HCT116 (cell line): ENCODE measurements around the gene CDKL1. TPM values are rescaled to one million over a fixed set of nuclear protein-coding genes. Genes with fewer than 3 reads are reported as not detected.

ENCODE experiments used
- ATAC-seq: fragments of 200-7000 bp; cut with Tn5 transposase; 2 replicates; pipeline ENCODE4 v1.9.1; 2020; ENCODE audit warnings: mild to moderate bottlenecking, moderate library complexity
- BruUV-seq: library from RNA; stranded (reverse); fragments of 400-500 nt; replicated peaks from 2 replicates; lab custom pipeline; 2021; lab: Mats Ljungman, UMichigan
- CTCF ChIA-PET: fragments of 300-600 bp; sonication (Branson Sonifier 250); formaldehyde crosslinking; loops from one replicate; lab custom pipeline; 2021; ENCODE audit warnings: antibody characterized with exemption; lab: Charles Lee
- POLR2A ChIA-PET: fragments of 300-600, 350-600 bp; sonication (Branson Sonifier 250); formaldehyde crosslinking; loops from one replicate; lab custom pipeline; 2021; ENCODE audit warnings: antibody characterized with exemption; lab: Charles Lee
- RAD21 ChIA-PET, 2 experiments: fragments of 300-600 bp; sonication (Branson Sonifier 250); formaldehyde crosslinking; loops; one replicate each; lab custom pipeline; 2023; ENCODE audit warnings: low total read pairs in 2 of 2; ENCODE audit not compliant: uncharacterized antibody in 2 of 2, unreplicated experiment in 2 of 2, low non-redundant PET in 1 of 2; lab: Charles Lee
- DNase-seq: peaks from one replicate; pipeline ENCODE4 v3.0.0-alpha.2; 2010; ENCODE audit warnings: low read depth, low spot score
- H2AFZ ChIP-seq: fragments of 200-600 bp; shearing (Covaris generic), sonication (generic); 2 replicates; pipeline ENCODE4 v1.6.1; 2017; ENCODE audit warnings: low read depth, mixed run types, mixed read lengths, antibody characterized with exemption, low read length; ENCODE audit not compliant: poor library complexity, severe bottlenecking
- H3K27ac ChIP-seq: 2 replicates; pipeline ENCODE4 v1.5.1; 2012; ENCODE audit warnings: low read depth, low read length
- H3K27me3 ChIP-seq: fragments of 200-600 bp; sonication (generic); 2 replicates; pipeline ENCODE4 v1.6.1; 2016; ENCODE audit warnings: mixed run types, low read length, mixed read lengths; ENCODE audit not compliant: insufficient read depth
- H3K36me3 ChIP-seq, 2 experiments: fragments of 200-500 bp in 1 of 2; fragments of 200-600 bp in 1 of 2; sonication (Bioruptor generic) in 1 of 2; sonication (generic) in 1 of 2; 2 replicates each; pipeline versions ENCODE4 v1.5.1 to v1.6.1; 2014 to 2016; ENCODE audit warnings: low read length in 2 of 2, inconsistent platforms in 1 of 2, mixed read lengths in 1 of 2, mixed run types in 1 of 2; ENCODE audit not compliant: insufficient read depth in 2 of 2, control insufficient read depth in 1 of 2
- H3K4me1 ChIP-seq, 2 experiments: fragments of 200-600 bp in 1 of 2; sonication (generic) in 1 of 2; 2 replicates each; pipeline versions ENCODE4 v1.5.1 to v1.6.1; 2012 to 2017; ENCODE audit warnings: low read length in 2 of 2, inconsistent platforms in 1 of 2, mild to moderate bottlenecking in 1 of 2, mixed read lengths in 1 of 2, mixed run types in 1 of 2, moderate library complexity in 1 of 2; ENCODE audit not compliant: insufficient read depth in 2 of 2, control insufficient read depth in 1 of 2
- H3K4me2 ChIP-seq: fragments of 200-600 bp; sonication (generic); 2 replicates; pipeline ENCODE4 v1.6.1; 2017; ENCODE audit warnings: mixed run types, low read length, mixed read lengths
- H3K4me3 ChIP-seq, 2 experiments: fragments of 200-600 bp in 1 of 2; sonication (generic) in 1 of 2; replicated peaks in 1 of 2; 2 replicates each; pipeline ENCODE4 v1.5.1; 2011 to 2016; ENCODE audit warnings: low read length in 2 of 2, control low read depth in 1 of 2, low read depth in 1 of 2, mild to moderate bottlenecking in 1 of 2, mixed read lengths in 1 of 2, mixed run types in 1 of 2
- H3K79me2 ChIP-seq: fragments of 200-600 bp; sonication (generic); 2 replicates; pipeline ENCODE4 v1.6.1; 2017; ENCODE audit warnings: mild to moderate bottlenecking, mixed run types, low read length, moderate library complexity, mixed read lengths; ENCODE audit not compliant: insufficient read depth
- H3K9ac ChIP-seq: fragments of 200-600 bp; sonication (generic); 2 replicates; pipeline ENCODE4 v1.6.1; 2016; ENCODE audit warnings: low read length, mixed read lengths
- H3K9me2 ChIP-seq: fragments of 200-600 bp; sonication (generic), shearing (Covaris generic); 2 replicates; pipeline ENCODE4 v1.6.1; 2017; ENCODE audit warnings: mixed run types, mild to moderate bottlenecking, moderate library complexity; ENCODE audit not compliant: insufficient read depth
- H3K9me3 ChIP-seq, 2 experiments: fragments of 200-500 bp in 1 of 2; fragments of 200-600 bp in 1 of 2; sonication (Bioruptor generic) in 1 of 2; sonication (generic) in 1 of 2; 2 replicates each; pipeline ENCODE4 v1.6.1; 2014 to 2017; ENCODE audit warnings: low read length in 2 of 2, mixed read lengths in 2 of 2, inconsistent platforms in 1 of 2, low read depth in 1 of 2, mild to moderate bottlenecking in 1 of 2, mixed run types in 1 of 2, moderate library complexity in 1 of 2; ENCODE audit not compliant: control insufficient read depth in 1 of 2, insufficient read depth in 1 of 2
- H4K20me1 ChIP-seq: fragments of 200-600 bp; sonication (generic), shearing (Covaris generic); 2 replicates; pipeline ENCODE4 v1.6.1; 2017; ENCODE audit warnings: mixed run types, mild to moderate bottlenecking, moderate library complexity; ENCODE audit not compliant: insufficient read depth
- CBX3 ChIP-seq: IDR thresholded peaks from 2 replicates; pipeline ENCODE4 v1.6.1; 2012; ENCODE audit warnings: low read depth
- CEBPB ChIP-seq: IDR thresholded peaks from 2 replicates; pipeline ENCODE4 v1.6.1; 2012; ENCODE audit warnings: low read depth
- ELF1 ChIP-seq: IDR thresholded peaks from 2 replicates; pipeline ENCODE4 v1.6.1; 2012; ENCODE audit warnings: low read depth, borderline replicate concordance
- FOSL1 ChIP-seq: IDR thresholded peaks from 2 replicates; pipeline ENCODE4 v1.6.1; 2012; ENCODE audit warnings: low read depth
- JUND ChIP-seq: IDR thresholded peaks from 2 replicates; pipeline ENCODE4 v1.6.1; 2012
- POLR2A ChIP-seq: IDR thresholded peaks from 2 replicates; pipeline ENCODE4 v1.7.0; 2011; ENCODE audit warnings: borderline replicate concordance; ENCODE audit not compliant: insufficient read depth, insufficient read length; ENCODE audit errors: extremely low read depth
- POLR2AphosphoS5 ChIP-seq: IDR thresholded peaks from 2 replicates; pipeline ENCODE4 v1.6.1; 2011; ENCODE audit warnings: mild to moderate bottlenecking, low read depth, low read length, moderate library complexity
- RAD21 ChIP-seq: IDR thresholded peaks from 2 replicates; pipeline ENCODE4 v1.6.1; 2012; ENCODE audit warnings: low read depth, mild to moderate bottlenecking
- SIN3A ChIP-seq: IDR thresholded peaks from 2 replicates; pipeline ENCODE4 v1.6.1; 2012; ENCODE audit warnings: low read depth
- SP1 ChIP-seq: IDR thresholded peaks from 2 replicates; pipeline ENCODE4 v1.6.1; 2012; ENCODE audit warnings: low read depth
- TCF7L2 ChIP-seq: IDR thresholded peaks from 2 replicates; pipeline ENCODE4 v1.7.0; 2011; ENCODE audit warnings: borderline replicate concordance, inconsistent platforms; ENCODE audit not compliant: insufficient read depth, insufficient read length; ENCODE audit errors: extremely low read depth
- YY1 ChIP-seq: IDR thresholded peaks from 2 replicates; pipeline ENCODE4 v1.6.1; 2011; ENCODE audit warnings: low read length, low read depth, moderate library complexity, mild to moderate bottlenecking; ENCODE audit not compliant: insufficient replicate concordance; ENCODE audit errors: extremely low read depth
- ZNF274 ChIP-seq: fragments of 200-500 bp; sonication (Bioruptor generic); IDR thresholded peaks from 2 replicates; pipeline ENCODE4 v1.6.1; 2014; ENCODE audit warnings: mild to moderate bottlenecking, low read depth, low read length, inconsistent platforms
- intact Hi-C: fragments of 100-400 bp; cut with micrococcal nuclease; formaldehyde crosslinking; loops from 2 replicates; pipeline ENCODE4 v1.10.0; 2022
- total RNA-seq: library from RNA; stranded (reverse); gene quantifications from one replicate; pipeline ENCODE4 v1.2.1, GENCODE V29; 2021; ENCODE audit not compliant: unreplicated experiment
- TF ChIP-seq, protein P1 (sequence below): IDR thresholded peaks from 2 replicates; pipeline ENCODE4 v1.6.1; 2012
- TF ChIP-seq, protein P2 (sequence below): IDR thresholded peaks from 2 replicates; pipeline ENCODE4 v1.6.1; 2012
- TF ChIP-seq, protein P3 (sequence below): IDR thresholded peaks from 2 replicates; pipeline ENCODE4 v1.6.1; 2011; ENCODE audit warnings: mild to moderate bottlenecking, low read length, moderate library complexity; ENCODE audit not compliant: insufficient replicate concordance; ENCODE audit errors: extremely low read depth
- TF ChIP-seq, protein P4 (sequence below), 3 experiments: fragments of 200-600 bp in 1 of 3; sonication (generic) in 1 of 3; IDR thresholded peaks in 2 of 3; conservative IDR thresholded peaks in 1 of 3; 2 replicates each; pipeline ENCODE4 v1.5.1; 2012 to 2017; ENCODE audit warnings: low read depth in 2 of 3, low read length in 2 of 3, antibody characterized with exemption in 1 of 3, borderline replicate concordance in 1 of 3, control low read depth in 1 of 3, mild to moderate bottlenecking in 1 of 3, mixed read lengths in 1 of 3, mixed run types in 1 of 3, moderate library complexity in 1 of 3; ENCODE audit not compliant: insufficient read depth in 1 of 3

The CDKL1 gene
- total RNA-seq, 1 experiment from 2014 or later, result 7.1 TPM

DNA sequence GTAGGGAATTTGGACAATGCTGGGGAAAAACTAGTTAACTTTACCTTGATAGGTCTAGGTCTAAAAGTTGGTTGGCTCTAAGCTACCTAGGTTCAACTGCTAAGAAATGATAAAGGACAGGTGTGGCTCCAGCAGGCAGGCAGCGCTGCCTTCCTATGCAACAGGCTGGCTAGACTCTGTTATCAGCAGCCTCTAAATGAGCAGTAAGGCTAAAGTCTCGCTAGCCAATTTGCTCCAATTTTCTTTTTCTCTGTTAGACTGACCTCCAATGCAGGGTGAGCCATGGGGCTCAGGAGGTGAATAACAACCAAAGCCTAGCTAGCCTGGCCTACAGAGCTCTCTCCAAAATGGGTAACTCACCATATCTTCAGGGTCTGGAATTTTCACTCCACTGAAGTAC is 58.1 kb downstream of the CDKL1 start:
- RAD21 ChIA-PET, result no interaction called here
- no peaks in the 10 kb centered on the region for H3K79me2 ChIP-seq
- H4K20me1 ChIP-seq, result no peaks in the 10 kb centered on the region
- POLR2A ChIA-PET, result no interaction called here
- intact Hi-C loops, result no loop called here
- H3K4me2 ChIP-seq, result no peak overlapping the region
- no peak for DNase-seq
- no peak overlapping the region for H3K4me3 ChIP-seq
- no peaks in the 10 kb centered on the region for H3K4me1 ChIP-seq
- no TSS peak for BruUV-seq
- no peak for ATAC-seq
- no peaks in the 10 kb centered on the region for H3K9me3 ChIP-seq
- H3K9ac ChIP-seq, result no peak overlapping the region
- H3K36me3 ChIP-seq, result no peaks in the 10 kb centered on the region
- H3K9me2 ChIP-seq, result no peaks in the 10 kb centered on the region
- H3K27ac ChIP-seq, result no peak overlapping the region
- TF ChIP-seq FOSL1 (no peak), POLR2A (no peak), CEBPB (no peak), ZNF274 (no peak), SP1 (no peak), TCF7L2 (no peak), YY1 (no peak), CBX3 (no peak), RAD21 (no peak), JUND (no peak), ELF1 (no peak), POLR2AphosphoS5 (no peak), SIN3A (no peak)
- TF ChIP-seq, protein P1, sequence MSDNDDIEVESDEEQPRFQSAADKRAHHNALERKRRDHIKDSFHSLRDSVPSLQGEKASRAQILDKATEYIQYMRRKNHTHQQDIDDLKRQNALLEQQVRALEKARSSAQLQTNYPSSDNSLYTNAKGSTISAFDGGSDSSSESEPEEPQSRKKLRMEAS, result no peak
- TF ChIP-seq, protein P2, sequence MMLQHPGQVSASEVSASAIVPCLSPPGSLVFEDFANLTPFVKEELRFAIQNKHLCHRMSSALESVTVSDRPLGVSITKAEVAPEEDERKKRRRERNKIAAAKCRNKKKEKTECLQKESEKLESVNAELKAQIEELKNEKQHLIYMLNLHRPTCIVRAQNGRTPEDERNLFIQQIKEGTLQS, result no peak
- TF ChIP-seq, protein P3, sequence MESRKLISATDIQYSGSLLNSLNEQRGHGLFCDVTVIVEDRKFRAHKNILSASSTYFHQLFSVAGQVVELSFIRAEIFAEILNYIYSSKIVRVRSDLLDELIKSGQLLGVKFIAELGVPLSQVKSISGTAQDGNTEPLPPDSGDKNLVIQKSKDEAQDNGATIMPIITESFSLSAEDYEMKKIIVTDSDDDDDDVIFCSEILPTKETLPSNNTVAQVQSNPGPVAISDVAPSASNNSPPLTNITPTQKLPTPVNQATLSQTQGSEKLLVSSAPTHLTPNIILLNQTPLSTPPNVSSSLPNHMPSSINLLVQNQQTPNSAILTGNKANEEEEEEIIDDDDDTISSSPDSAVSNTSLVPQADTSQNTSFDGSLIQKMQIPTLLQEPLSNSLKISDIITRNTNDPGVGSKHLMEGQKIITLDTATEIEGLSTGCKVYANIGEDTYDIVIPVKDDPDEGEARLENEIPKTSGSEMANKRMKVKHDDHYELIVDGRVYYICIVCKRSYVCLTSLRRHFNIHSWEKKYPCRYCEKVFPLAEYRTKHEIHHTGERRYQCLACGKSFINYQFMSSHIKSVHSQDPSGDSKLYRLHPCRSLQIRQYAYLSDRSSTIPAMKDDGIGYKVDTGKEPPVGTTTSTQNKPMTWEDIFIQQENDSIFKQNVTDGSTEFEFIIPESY, result no peak
- TF ChIP-seq, protein P4, sequence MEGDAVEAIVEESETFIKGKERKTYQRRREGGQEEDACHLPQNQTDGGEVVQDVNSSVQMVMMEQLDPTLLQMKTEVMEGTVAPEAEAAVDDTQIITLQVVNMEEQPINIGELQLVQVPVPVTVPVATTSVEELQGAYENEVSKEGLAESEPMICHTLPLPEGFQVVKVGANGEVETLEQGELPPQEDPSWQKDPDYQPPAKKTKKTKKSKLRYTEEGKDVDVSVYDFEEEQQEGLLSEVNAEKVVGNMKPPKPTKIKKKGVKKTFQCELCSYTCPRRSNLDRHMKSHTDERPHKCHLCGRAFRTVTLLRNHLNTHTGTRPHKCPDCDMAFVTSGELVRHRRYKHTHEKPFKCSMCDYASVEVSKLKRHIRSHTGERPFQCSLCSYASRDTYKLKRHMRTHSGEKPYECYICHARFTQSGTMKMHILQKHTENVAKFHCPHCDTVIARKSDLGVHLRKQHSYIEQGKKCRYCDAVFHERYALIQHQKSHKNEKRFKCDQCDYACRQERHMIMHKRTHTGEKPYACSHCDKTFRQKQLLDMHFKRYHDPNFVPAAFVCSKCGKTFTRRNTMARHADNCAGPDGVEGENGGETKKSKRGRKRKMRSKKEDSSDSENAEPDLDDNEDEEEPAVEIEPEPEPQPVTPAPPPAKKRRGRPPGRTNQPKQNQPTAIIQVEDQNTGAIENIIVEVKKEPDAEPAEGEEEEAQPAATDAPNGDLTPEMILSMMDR (IDR thresholded peaks at IDR 0.05 in 2 of 3, conservative IDR thresholded peaks at IDR 0.05 in 1 of 3; ENCODE audit: borderline replicate concordance in 1 of 3, insufficient read depth in 1 of 3, low read depth in 2 of 3, low read length in 2 of 3), result no peak
- TF ChIP-seq, all 23 proteins: peak for 0
- no peak overlapping the region for H2AFZ ChIP-seq
- CTCF ChIA-PET, result no interaction called here
- H3K27me3 ChIP-seq, result no peaks in the 10 kb centered on the region
